ENCODE measurements around the gene PTGIR.

PTGIR gene

DNA sequence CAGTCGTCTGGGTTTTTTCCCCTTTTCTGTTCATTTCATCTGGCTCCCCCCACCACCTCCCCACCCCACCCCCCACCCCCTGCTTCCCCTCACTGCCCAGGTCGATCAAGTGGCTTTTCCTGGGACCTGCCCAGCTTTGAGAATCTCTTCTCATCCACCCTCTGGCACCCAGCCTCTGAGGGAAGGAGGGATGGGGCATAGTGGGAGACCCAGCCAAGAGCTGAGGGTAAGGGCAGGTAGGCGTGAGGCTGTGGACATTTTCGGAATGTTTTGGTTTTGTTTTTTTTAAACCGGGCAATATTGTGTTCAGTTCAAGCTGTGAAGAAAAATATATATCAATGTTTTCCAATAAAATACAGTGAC is 14.5 kb downstream of the PTGIR start:
- H3K36me3 ChIP-seq (ENCODE audit: control insufficient read depth, insufficient read depth, low read length), result peaks cover 23% of the 10 kb centered on the region
- no peaks in the 10 kb centered on the region for H3K27me3 ChIP-seq (ENCODE audit: control insufficient read depth, insufficient read depth, low read length)
- H3K9ac ChIP-seq (ENCODE audit: low read length), result no peak overlapping the region
- H3K4me1 ChIP-seq (ENCODE audit: control insufficient read depth, insufficient read depth, low read length), result peaks cover 4% of the 10 kb centered on the region
- H3K9me3 ChIP-seq (ENCODE audit: control insufficient read depth, low read length), result no peaks in the 10 kb centered on the region
- H3K4me3 ChIP-seq (ENCODE audit: low read length), result no peak overlapping the region

- H3K4me3 ChIP-seq (ENCODE audit: low read length), result no peak overlapping the region
- peaks cover 8% of the 10 kb centered on the region for H3K4me1 ChIP-seq (ENCODE audit: control insufficient read depth, insufficient read depth, low read length)
- H3K9me3 ChIP-seq (ENCODE audit: control insufficient read depth, low read length), result no peaks in the 10 kb centered on the region
- no peak overlapping the region for H3K9ac ChIP-seq (ENCODE audit: low read length)
- peaks cover 23% of the 10 kb centered on the region for H3K36me3 ChIP-seq (ENCODE audit: control insufficient read depth, insufficient read depth, low read length)
- H3K27me3 ChIP-seq (ENCODE audit: control insufficient read depth, insufficient read depth, low read length), result no peaks in the 10 kb centered on the region
Observed at GRCh38 chr19:46609511-46610412, 15.1 kb downstream of the PTGIR start.

- Histone ChIP-seq H3K4me3 (ENCODE audit: low read length) (no peak overlapping the region), H3K4me1 (ENCODE audit: control insufficient read depth, insufficient read depth, low read length) (peaks cover 13% of the 10 kb centered on the region), H3K9me3 (ENCODE audit: control insufficient read depth, low read length) (no peaks in the 10 kb centered on the region), H3K9ac (ENCODE audit: low read length) (no peak overlapping the region), H3K27me3 (ENCODE audit: control insufficient read depth, insufficient read depth, low read length) (no peaks in the 10 kb centered on the region), H3K36me3 (ENCODE audit: control insufficient read depth, insufficient read depth, low read length) (peaks cover 23% of the 10 kb centered on the region)
Observed at GRCh38 chr19:46608581-46609345, 16.1 kb downstream of the PTGIR start.

DNA sequence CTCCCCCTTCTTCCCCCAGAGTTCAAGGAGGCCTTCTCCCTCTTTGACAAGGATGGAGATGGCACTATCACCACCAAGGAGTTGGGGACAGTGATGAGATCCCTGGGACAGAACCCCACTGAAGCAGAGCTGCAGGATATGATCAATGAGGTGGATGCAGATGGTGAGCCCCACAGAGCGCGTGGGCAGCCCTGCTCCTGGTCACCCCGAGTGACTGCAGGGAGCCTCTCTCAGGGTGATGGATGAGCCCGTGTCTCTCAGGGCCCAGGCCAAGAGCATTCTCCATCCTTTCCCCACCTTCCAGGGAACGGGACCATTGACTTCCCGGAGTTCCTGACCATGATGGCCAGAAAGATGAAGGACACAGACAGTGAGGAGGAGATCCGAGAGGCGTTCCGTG is 16.7 kb downstream of the PTGIR start:
- Histone ChIP-seq H3K27me3 (ENCODE audit: control insufficient read depth, insufficient read depth, low read length) (no peaks in the 10 kb centered on the region), H3K36me3 (ENCODE audit: control insufficient read depth, insufficient read depth, low read length) (peaks cover 23% of the 10 kb centered on the region), H3K9me3 (ENCODE audit: control insufficient read depth, low read length) (no peaks in the 10 kb centered on the region), H3K4me3 (ENCODE audit: low read length) (no peak overlapping the region), H3K4me1 (ENCODE audit: control insufficient read depth, insufficient read depth, low read length) (peaks cover 19% of the 10 kb centered on the region), H3K9ac (ENCODE audit: low read length) (no peak overlapping the region)

- Histone ChIP-seq H3K9me3 (ENCODE audit: control insufficient read depth, low read length) (no peaks in the 10 kb centered on the region), H3K4me1 (ENCODE audit: control insufficient read depth, insufficient read depth, low read length) (peaks cover 20% of the 10 kb centered on the region), H3K9ac (ENCODE audit: low read length) (no peak overlapping the region), H3K4me3 (ENCODE audit: low read length) (no peak overlapping the region), H3K27me3 (ENCODE audit: control insufficient read depth, insufficient read depth, low read length) (no peaks in the 10 kb centered on the region), H3K36me3 (ENCODE audit: control insufficient read depth, insufficient read depth, low read length) (peaks cover 23% of the 10 kb centered on the region)
Observed at GRCh38 chr19:46607448-46607841, 17.4 kb downstream of the PTGIR start.

- Histone ChIP-seq H3K9ac (ENCODE audit: low read length) (no peak overlapping the region), H3K4me1 (ENCODE audit: control insufficient read depth, insufficient read depth, low read length) (peaks cover 16% of the 10 kb centered on the region), H3K4me3 (ENCODE audit: low read length) (no peak overlapping the region), H3K27me3 (ENCODE audit: control insufficient read depth, insufficient read depth, low read length) (no peaks in the 10 kb centered on the region), H3K9me3 (ENCODE audit: control insufficient read depth, low read length) (no peaks in the 10 kb centered on the region), H3K36me3 (ENCODE audit: control insufficient read depth, insufficient read depth, low read length) (peaks cover 23% of the 10 kb centered on the region)
Observed at GRCh38 chr19:46606681-46607447, 18.0 kb downstream of the PTGIR start.

DNA sequence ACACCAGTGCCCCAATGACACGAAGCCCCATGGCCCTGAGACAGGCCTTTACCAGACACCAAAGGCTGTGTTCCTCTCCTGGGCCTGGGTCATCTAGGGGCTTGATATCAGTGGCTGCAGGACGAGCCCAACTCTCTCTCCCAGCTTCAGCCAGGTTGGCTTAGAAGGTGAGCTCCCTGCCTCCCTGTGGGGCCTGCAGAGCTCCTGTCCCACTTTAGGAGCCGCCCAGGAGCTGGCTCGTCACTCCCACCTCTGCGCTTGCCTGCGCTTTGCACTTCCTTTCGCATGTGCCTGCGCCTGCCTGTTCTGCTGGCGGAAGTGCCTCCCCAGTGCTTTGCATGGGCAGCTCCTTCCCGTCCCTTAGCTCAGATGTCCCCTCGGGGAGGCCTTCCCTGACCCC is 18.9 kb downstream of the PTGIR start:
- peaks cover 16% of the 10 kb centered on the region for H3K4me1 ChIP-seq (ENCODE audit: control insufficient read depth, insufficient read depth, low read length)
- no peak overlapping the region for H3K4me3 ChIP-seq (ENCODE audit: low read length)
- H3K9me3 ChIP-seq (ENCODE audit: control insufficient read depth, low read length), result no peaks in the 10 kb centered on the region
- H3K27me3 ChIP-seq (ENCODE audit: control insufficient read depth, insufficient read depth, low read length), result no peaks in the 10 kb centered on the region
- peaks cover 23% of the 10 kb centered on the region for H3K36me3 ChIP-seq (ENCODE audit: control insufficient read depth, insufficient read depth, low read length)
- no peak overlapping the region for H3K9ac ChIP-seq (ENCODE audit: low read length)

DNA sequence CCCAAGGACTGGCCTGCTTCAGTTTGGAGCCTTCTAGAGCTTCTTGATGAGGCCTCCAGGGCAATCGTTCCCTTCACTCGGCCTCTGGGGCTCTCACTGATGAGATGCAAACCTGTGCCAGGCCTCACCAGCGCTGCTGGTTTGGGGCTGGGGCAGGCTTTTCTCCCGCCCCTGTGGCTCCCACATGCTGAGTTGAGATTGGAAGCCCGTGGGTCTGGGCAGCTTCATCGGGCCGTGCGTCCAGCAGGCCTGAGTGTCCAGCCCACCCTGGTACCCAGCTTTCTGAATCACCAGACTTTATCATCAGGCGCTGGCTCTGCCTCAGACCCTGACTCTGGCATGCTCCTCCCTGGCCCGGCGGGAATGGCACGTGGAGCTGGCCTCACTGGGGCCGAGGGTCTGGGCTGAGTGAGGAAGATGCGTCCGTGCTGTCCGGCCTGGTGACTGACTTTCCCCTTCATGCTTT is 19.5 kb downstream of the PTGIR start:
- Histone ChIP-seq H3K36me3 (ENCODE audit: control insufficient read depth, insufficient read depth, low read length) (peaks cover 23% of the 10 kb centered on the region), H3K9me3 (ENCODE audit: control insufficient read depth, low read length) (no peaks in the 10 kb centered on the region), H3K27me3 (ENCODE audit: control insufficient read depth, insufficient read depth, low read length) (no peaks in the 10 kb centered on the region), H3K4me1 (ENCODE audit: control insufficient read depth, insufficient read depth, low read length) (peaks cover 17% of the 10 kb centered on the region), H3K4me3 (ENCODE audit: low read length) (no peak overlapping the region), H3K9ac (ENCODE audit: low read length) (no peak overlapping the region)

DNA sequence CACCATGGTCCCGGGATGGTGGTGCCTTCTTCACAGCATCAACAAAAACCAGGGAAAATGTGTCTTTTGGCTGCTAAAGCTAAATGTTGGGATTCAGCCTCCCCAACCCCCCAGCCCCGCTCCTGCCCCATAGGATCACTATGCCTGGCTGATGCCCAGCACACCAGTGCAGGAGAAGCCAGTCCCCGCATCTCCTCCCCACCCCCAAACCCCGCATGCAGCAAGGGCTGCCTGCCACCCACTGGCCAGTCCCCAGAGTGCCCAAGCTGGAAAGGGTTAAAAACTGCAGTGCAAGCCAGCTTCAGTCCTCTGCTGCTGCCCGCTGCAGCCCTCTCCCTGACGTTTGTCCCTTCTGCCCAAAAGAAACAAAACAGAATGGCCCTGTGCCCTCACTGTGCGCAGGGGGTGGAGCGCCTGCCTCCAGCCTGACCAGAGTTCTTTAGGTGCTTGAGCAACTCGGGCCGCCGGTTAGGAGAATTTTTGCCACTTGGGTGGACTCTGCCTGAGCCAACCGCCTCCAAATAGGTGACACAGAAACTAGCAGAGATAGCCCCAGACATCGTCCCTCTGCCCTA is 20.0 kb downstream of the PTGIR start:
- peaks cover 22% of the 10 kb centered on the region for H3K4me1 ChIP-seq (ENCODE audit: control insufficient read depth, insufficient read depth, low read length)

DNA sequence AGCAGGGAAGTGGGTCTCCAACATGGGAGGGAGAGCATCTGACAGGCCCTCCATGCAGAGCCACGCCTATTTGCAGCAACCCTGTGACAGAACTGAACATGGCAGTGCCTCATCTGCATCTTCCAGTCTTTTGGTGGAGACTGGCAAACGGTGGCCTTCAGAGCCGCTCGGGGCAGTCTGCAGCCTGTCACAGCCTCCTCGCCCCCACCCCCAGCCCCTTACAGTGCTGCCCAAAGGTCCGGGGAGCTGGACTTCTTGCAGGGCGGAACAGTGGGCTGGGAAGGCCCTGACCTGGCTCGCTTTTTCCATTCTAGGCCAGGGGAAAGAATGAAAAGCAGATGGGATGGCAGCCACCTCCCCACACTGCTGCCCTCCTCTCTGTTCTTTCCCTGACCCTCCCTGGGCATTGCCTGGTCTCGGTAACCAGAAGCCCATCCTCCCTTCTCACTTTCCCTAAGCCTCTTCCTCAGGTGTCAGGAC is 21.1 kb downstream of the PTGIR start:
- Histone ChIP-seq H3K4me1 (ENCODE audit: control insufficient read depth, insufficient read depth, low read length) (peaks cover 24% of the 10 kb centered on the region), H3K9ac (ENCODE audit: low read length) (peak overlapping the region; percentile 100), H3K27me3 (ENCODE audit: control insufficient read depth, insufficient read depth, low read length) (no peaks in the 10 kb centered on the region), H3K9me3 (ENCODE audit: control insufficient read depth, low read length) (no peaks in the 10 kb centered on the region), H3K4me3 (ENCODE audit: low read length) (peak overlapping the region; percentile 96), H3K36me3 (ENCODE audit: control insufficient read depth, insufficient read depth, low read length) (peaks cover 16% of the 10 kb centered on the region)

More for the DNA sequence above, 20.0 kb downstream of the PTGIR start:
- Histone ChIP-seq H3K4me3 (ENCODE audit: low read length) (no peak overlapping the region), H3K9ac (ENCODE audit: low read length) (no peak overlapping the region), H3K36me3 (ENCODE audit: control insufficient read depth, insufficient read depth, low read length) (peaks cover 23% of the 10 kb centered on the region), H3K27me3 (ENCODE audit: control insufficient read depth, insufficient read depth, low read length) (no peaks in the 10 kb centered on the region), H3K9me3 (ENCODE audit: control insufficient read depth, low read length) (no peaks in the 10 kb centered on the region)

GRCh38 chr19:46603195-46603637 is 21.7 kb downstream of the PTGIR start:
- peak overlapping the region; percentile 100 for H3K9ac ChIP-seq (ENCODE audit: low read length)
- peaks cover 24% of the 10 kb centered on the region for H3K4me1 ChIP-seq (ENCODE audit: control insufficient read depth, insufficient read depth, low read length)
- H3K9me3 ChIP-seq (ENCODE audit: control insufficient read depth, low read length), result no peaks in the 10 kb centered on the region
- H3K27me3 ChIP-seq (ENCODE audit: control insufficient read depth, insufficient read depth, low read length), result no peaks in the 10 kb centered on the region
- H3K4me3 ChIP-seq (ENCODE audit: low read length), result peak overlapping the region; percentile 96
- H3K36me3 ChIP-seq (ENCODE audit: control insufficient read depth, insufficient read depth, low read length), result peaks cover 11% of the 10 kb centered on the region
